Measurements from ENCODE around the gene SCYL3. TPM values are rescaled to one million over a fixed set of nuclear protein-coding genes. Genes with fewer than 3 reads are reported as not detected.

SCYL3 gene
- total RNA-seq, 2 donors from 2014 or later, result 8.3 to 14.4 TPM

- Histone ChIP-seq H3K4me1 (ENCODE audit: control insufficient read depth in 1 of 2, low read depth in 2 of 2) (no peaks in the 10 kb centered on the region), H3K27ac (no peak overlapping the region), H3K27me3 (replicated peaks; ENCODE audit: insufficient read depth) (no peaks in the 10 kb centered on the region), H3K4me3 (no peak overlapping the region), H3K36me3 (no peaks in the 10 kb centered on the region), H3K9me3 (no peaks in the 10 kb centered on the region)
- no peak for ATAC-seq (ENCODE audit: insufficient number of reproducible peaks, low FRiP score, low read depth)
- DNase-seq (ENCODE audit: low spot score), result no peak
- no peak for TF ChIP-seq CTCF (IDR thresholded peaks at IDR 0.05)
Observed at GRCh38 chr1:169804941-169805340, 88.8 kb downstream of the SCYL3 start.

GRCh38 chr1:169802888-169803287, 90.8 kb downstream of the SCYL3 start:
- TF ChIP-seq CTCF (IDR thresholded peaks at IDR 0.05), result no peak
- Histone ChIP-seq H3K4me1 (ENCODE audit: control insufficient read depth in 1 of 2, low read depth in 2 of 2) (no peaks in the 10 kb centered on the region), H3K36me3 (no peaks in the 10 kb centered on the region)

More at GRCh38 chr1:169802888-169803287, 90.8 kb downstream of the SCYL3 start:
- H3K4me3 ChIP-seq, result no peak overlapping the region
- DNase-seq (ENCODE audit: low spot score), result no peak
- no peak overlapping the region for H3K27ac ChIP-seq
- ATAC-seq (ENCODE audit: insufficient number of reproducible peaks, low FRiP score, low read depth), result no peak
- H3K9me3 ChIP-seq, result no peaks in the 10 kb centered on the region
- no peaks in the 10 kb centered on the region for H3K27me3 ChIP-seq (replicated peaks; ENCODE audit: insufficient read depth)

Other genes with a start within 250 kb of the SCYL3 start
- 1 to 10 TPM; 4.2 to 8.5 TPM for gene SELL, start 182.3 kb downstream of the SCYL3 start, total RNA-seq
- gene SELE, start 159.8 kb downstream of the SCYL3 start, total RNA-seq, result 10 to 100 TPM in 1 of 2 donors, 1 to 10 TPM in 1; 3.4 to 28.8 TPM
- 10 to 100 TPM in 1 of 2 donors, 1 to 10 TPM in 1; 6.8 to 13.0 TPM for gene METTL18, start 99.0 kb downstream of the SCYL3 start, total RNA-seq
- gene KIFAP3, start 180.8 kb upstream of the SCYL3 start, total RNA-seq, result 10 to 100 TPM; 23.6 to 43.8 TPM

All from thoracic aorta (tissue), 2 donors.